ENCODE results near the gene RAB20.
"Not testable (repeated sequence)": the region's sequence is repeated elsewhere in the genome, so short reads cannot be mapped to it uniquely, and the experiment has no call there.

The RAB20 gene

GRCh38 chr13:110575322-110576069, 14.0 kb upstream of the RAB20 start:
- DNase-seq: no peak

DNA sequence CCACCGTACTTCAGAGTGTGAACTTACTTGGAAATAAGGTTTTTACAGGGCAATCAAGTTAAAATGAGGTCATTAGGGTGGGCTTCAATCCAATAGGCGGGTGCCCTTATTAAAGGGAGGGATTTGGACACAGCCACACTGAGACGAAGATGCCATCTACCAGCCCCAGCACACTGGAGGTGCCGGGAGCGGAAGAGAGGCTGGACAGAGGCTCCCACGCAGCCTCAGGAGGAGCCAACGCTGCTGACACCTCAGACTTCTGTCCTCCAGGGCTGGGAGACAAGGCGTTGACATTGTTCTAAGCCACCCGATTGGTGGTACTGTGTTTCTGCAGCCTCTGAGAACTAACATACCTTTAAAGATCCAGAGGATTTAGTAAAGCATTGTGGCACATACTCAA, 12.6 kb upstream of the RAB20 start:
- DNase-seq: no peak

DNA sequence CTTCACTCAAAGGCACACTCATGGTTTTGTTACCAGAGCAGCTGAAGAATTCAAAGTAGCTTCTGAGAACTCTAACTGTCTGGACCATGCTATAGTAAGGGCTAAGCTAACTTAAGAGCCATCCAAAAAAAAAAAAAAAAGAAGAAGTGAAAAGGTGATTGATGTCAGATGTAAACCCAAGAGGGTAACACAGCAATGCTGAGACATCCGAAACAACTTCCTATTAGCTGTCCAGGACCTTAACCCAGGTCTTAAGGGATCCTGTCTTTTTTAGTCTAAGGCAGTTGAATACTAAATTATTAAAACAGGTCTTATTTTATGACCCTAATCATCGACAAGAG, 11.2 kb upstream of the RAB20 start:
- no peak for DNase-seq

GRCh38 chr13:110571896-110572777, 10.6 kb upstream of the RAB20 start:
- DNase-seq: no peak

DNA sequence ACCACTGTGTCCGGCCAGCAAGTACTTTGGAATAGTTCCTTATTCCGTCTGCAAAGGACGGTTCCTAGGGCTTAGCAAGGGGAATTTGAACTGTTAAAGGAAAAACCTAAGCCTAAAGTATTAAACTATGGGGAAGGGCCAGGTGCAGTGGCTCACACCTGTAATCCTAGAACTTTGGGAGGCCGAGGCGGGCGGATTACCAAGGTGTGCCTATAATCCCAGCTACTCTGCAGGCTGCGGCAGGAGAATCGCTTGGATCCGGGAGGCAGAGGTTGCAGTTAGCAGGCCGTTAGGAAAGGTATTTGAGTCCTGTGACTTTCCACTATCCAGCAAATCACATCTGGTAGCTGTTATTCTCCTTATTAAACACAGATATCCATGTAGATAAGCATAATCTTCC, 9.4 kb upstream of the RAB20 start:
- no peak for DNase-seq

DNA sequence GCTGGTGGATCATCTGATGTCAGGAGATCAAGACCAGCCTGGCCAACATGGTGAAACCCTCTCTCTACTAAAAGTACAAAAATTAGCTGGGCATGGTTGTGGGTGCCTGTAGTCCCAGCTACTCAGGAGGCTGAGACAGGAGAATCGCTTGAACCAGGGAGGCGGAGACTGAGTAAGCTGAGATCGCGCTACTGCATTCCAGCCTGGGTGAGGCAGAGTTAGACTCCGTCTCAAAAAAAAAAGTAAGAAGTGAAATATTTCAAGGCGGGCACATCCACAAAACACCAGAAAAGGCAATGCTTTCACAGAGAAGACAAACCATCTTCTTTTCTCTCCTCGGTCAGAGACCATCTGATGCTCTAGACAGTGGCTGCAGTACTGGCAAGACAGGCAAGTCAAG, 8.4 kb upstream of the RAB20 start:
- DNase-seq: not testable (repeated sequence)

GRCh38 chr13:110568612-110569011, 7.1 kb upstream of the RAB20 start:
- no peak for DNase-seq

DNA sequence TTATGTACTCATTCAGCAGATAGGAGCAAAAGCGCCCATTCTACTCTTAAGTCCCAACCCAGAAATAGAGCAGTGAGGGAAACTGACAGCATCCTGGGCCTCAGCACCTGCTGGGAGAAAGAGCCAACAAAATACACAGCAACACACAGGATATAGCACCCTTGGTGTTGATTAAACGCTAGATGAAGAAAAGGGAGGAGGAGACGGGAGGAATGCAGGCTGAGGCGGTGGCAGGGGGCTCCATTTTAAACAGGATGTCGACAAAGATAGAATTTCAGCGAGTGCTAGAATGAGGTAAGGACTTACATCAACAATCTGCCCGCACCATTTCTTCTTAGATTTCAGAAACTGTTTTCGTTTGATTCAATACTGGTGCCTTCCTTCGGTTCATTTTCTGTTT, 4.6 kb upstream of the RAB20 start:
- no peak for DNase-seq

GRCh38 chr13:110565296-110565695, 3.8 kb upstream of the RAB20 start:
- DNase-seq: no peak

GRCh38 chr13:110564472-110564985, 3.0 kb upstream of the RAB20 start:
- no peak for DNase-seq

DNA sequence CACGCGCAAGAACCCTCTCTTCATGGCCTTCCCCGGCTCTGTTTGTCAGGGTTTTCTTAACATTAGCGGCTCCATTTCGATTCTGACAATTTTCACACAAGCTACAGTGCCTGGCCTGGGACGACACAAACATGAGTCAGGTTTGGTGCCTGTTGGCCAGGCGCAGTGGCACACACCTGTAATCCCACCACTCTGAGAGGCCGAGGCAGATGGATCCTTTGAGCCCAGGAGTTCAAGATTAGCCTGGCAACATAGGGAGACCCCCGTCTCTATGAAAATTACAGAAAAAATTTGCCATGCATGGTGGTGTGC, 1.9 kb upstream of the RAB20 start:
- no peak for DNase-seq

DNA sequence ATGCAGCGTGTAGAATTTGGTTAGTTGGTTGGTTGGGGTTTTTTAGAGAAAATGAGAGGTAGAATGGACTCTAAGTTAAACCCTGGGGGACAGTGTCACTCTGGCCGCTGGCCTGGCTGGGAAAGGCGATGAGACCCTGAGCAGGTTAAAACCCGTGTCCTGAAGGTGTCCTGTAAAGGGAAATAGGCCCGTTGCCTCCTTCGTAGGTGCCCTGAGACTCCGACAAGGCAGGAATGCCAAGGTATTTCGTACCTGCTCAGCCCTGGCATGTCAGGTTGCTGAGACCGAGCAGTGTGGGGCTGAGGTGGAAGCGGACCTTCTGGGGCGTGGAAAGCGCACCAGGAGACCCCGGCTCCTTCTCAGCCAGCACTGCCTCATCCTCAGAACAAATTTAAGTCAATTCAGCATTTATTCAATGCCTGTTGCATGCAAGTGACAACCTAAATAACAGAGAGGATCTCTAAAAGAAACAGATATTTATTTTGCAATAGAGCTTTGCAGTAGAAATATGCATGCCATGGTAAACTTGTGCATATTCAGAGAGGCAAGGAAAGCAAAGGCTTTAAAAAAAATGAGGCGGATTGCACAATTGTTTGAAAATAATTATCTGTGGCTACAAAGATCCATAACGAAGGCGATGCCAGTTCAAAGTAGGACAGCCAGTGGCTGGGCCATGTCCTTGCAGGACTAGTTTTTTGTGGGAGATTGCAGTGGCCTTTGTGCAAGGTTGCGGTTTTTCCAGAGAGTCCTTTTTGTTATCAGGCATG, 1.4 kb upstream of the RAB20 start:
- no peak for DNase-seq

DNA sequence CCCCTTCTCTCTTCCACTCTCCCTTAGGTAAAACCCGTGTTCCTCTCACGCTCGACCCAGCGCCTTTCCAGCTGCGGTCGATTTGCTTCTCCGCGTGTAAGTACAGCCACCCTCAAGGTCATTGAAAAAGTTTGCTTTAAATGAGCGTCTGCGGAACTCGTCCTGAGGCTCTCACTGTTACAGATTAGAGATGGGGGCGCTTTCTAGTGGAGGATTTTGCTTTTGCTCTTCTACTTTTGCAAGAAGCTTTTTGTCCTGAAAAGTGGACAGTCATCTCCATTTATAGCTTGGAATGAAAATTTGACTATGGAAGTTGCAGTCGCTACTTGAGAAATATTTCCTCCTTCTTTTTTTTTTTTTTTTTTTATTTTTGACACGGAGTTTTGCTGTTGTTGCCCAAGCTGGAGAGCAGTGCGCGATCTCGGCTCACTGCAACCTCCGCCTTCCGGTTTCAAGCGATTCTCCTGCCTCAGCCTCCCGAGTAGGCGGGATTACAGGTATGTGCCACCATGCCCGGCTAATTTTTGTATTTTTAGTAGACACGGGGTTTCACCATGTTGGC, 595 bp upstream of the RAB20 start:
- no peak for DNase-seq

DNA sequence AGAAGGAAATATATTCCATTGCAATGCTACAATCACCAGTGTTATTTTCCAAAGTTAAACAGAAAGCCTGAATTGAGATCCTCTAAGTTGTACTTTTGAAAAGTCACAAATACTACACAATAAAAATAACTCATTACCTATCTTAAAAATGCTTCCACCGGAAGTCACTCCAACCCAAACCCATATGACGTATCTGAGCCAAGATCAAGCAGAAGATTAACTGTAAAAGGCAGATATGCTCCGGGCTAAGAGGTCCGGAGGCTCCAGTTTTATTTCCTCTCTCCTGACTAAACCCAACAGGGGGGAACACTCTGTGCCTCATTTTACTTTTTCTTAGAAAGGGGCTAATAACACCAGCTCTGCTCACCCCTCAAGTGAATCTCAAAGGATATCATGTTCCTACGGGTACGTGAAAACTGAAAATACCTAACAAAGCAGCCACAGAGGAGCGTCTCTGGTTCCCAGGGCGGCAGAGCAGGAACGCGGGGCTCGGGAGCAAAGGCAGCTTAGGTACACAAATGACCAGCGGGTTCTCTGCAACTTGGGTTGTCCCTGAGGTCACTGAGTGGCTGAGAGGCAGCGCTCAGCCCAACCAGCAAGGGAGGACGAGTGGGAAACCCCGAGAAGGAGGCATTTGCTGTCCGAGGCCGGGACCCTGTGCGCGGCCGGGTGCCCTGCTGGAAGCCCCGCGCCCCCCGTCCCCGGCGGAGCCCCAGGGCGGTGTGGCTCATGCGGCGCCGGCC, 750 bp downstream of the RAB20 start:
- DNase-seq: peak in 2 of 56 donors; percentile 17 to 41

GRCh38 chr13:110559986-110560385, 1.5 kb downstream of the RAB20 start:
- no peak for DNase-seq

GRCh38 chr13:110559429-110559943, 2.0 kb downstream of the RAB20 start:
- DNase-seq: peak in 17 of 56 donors; percentile 11 to 65 (median 23)

- DNase-seq: no peak
Observed at GRCh38 chr13:110557610-110558305, 3.8 kb downstream of the RAB20 start.

DNA sequence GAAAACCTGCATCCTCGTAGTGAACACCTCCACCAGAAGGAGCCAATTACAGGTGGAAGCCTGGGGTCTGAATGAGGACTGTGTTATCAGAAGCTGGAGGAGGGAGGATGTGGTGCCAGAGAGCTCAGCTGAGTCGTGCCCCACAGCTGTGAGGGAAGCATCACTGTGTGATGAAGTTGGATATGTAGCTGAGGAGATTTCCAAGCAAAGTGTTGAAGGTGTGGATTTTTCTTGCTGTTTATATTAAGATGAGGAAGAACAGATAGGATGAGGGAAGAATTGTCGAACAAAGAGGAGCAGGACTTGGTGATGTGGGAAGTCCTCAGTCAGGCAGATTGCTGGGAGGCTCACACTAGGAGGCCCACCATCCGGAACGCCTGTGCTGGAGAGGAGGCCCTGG, 4.4 kb downstream of the RAB20 start:
- no peak for DNase-seq

DNA sequence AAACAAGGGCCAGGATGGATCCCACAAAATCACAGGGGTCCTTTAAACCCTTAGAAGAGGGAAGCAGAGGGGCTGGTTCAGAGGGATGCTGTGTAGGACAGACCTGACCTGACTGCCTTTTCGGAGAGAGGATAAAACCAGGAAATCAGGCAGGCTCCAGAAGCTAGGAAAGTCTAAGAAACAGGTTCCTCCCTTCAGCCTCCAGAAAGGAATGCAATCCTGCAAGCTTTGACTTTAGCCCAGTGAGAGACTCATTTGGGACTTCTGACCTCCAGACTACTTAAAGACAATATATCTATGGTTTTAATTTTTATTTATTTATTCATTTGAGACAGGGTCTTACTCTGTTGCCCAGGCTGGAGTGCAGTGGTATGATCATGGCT, 5.3 kb downstream of the RAB20 start:
- no peak for DNase-seq

DNA sequence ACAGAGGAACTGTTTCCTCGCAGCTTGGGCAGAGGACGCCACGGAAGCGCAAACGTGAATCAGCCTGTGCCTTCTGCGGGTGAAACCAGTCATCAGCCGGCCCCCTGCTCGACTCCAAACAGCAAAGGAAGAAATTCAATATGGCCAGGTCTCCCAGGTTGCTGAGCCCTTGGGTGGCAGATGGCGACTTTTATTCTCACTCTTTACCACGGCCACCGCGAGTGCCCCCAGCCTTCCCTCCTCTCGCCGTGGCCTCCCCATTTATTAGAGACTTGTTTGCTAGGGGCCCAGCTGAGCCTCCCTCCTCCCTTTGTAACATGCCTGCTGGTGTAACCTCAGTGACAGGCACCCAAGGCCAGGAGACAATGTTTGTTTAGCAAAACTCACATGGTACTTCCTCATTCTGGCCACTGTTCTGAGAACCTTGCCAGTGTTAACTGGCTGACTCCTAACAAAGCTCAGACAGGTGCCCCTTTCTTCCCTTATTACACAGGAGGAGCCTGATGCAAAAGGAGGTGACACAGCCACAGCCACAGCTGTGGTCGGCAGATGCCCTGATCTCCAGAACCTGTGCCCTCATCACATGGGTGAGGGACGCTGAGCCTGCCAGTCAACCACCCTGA, 5.8 kb downstream of the RAB20 start:
- no peak for DNase-seq

Data from amygdala (tissue), 56 donors.